ENCODE data around the gene LTBP1.

The LTBP1 gene

GRCh38 chr2:33444967-33445366 lies 498.2 kb downstream of the LTBP1 start:
- DNase-seq (ENCODE audit: low spot score in 2 of 2) (no peak), ATAC-seq (replicated peaks; ENCODE audit: extremely low read depth, poor library complexity, severe bottlenecking) (no peak)
- Mint-ChIP-seq H3K4me1 (no peaks in the 10 kb centered on the region), H3K27me3 (peaks cover 2% of the 10 kb centered on the region), H3K4me3 (no peak overlapping the region), H3K9me3 (no peaks in the 10 kb centered on the region), H3K36me3 (ENCODE audit: insufficient read depth) (no peaks in the 10 kb centered on the region), H3K27ac (ENCODE audit: low read depth) (no peak overlapping the region)

GRCh38 chr2:33448220-33448899 lies 501.6 kb downstream of the LTBP1 start:
- H3K36me3 Mint-ChIP-seq (ENCODE audit: insufficient read depth): no peaks in the 10 kb centered on the region
- H3K4me3 Mint-ChIP-seq: no peak overlapping the region
- H3K9me3 Mint-ChIP-seq: peaks cover 6% of the 10 kb centered on the region
- H3K27me3 Mint-ChIP-seq: no peaks in the 10 kb centered on the region
- ATAC-seq (replicated peaks; ENCODE audit: extremely low read depth, poor library complexity, severe bottlenecking) (no peak), DNase-seq (ENCODE audit: low spot score in 2 of 2) (no peak)
- H3K27ac Mint-ChIP-seq (ENCODE audit: low read depth): no peak overlapping the region
- no peaks in the 10 kb centered on the region for H3K4me1 Mint-ChIP-seq

Data from central memory CD8-positive, alpha-beta T cell (primary cell).